Measurements from ENCODE around the gene FAM222B.
A peak's percentile ranks its signal among the peaks of the same experiment; 100 is the strongest.

Gene FAM222B

GRCh38 chr17:28763137-28763799 is 79.3 kb downstream of the FAM222B start:
- DNase-seq = no peak

GRCh38 chr17:28760601-28761562 is 81.7 kb downstream of the FAM222B start:
- peak; percentile 62 for DNase-seq

- DNase-seq = no peak
Observed at GRCh38 chr17:28759256-28759865, 83.2 kb downstream of the FAM222B start.

GRCh38 chr17:28758411-28759121 is 84.0 kb downstream of the FAM222B start:
- DNase-seq = no peak

GRCh38 chr17:28756049-28756804 is 86.4 kb downstream of the FAM222B start:
- DNase-seq = no peak

- no peak for DNase-seq
Observed at GRCh38 chr17:28755486-28755885, 87.1 kb downstream of the FAM222B start.

GRCh38 chr17:28751600-28752366 is 90.8 kb downstream of the FAM222B start:
- no peak for DNase-seq

- DNase-seq = peak; percentile 87
Observed at GRCh38 chr17:28750178-28751047, 92.2 kb downstream of the FAM222B start.

GRCh38 chr17:28749516-28750177 is 92.9 kb downstream of the FAM222B start:
- no peak for DNase-seq

GRCh38 chr17:28748852-28749515 is 93.6 kb downstream of the FAM222B start:
- no peak for DNase-seq

GRCh38 chr17:28747801-28748750 is 94.5 kb downstream of the FAM222B start:
- DNase-seq = no peak

GRCh38 chr17:28747051-28747691 is 95.4 kb downstream of the FAM222B start:
- peak; percentile 39 for DNase-seq

GRCh38 chr17:28746611-28747050 is 96.0 kb downstream of the FAM222B start:
- DNase-seq = peak; percentile 64

GRCh38 chr17:28745786-28746411 is 96.7 kb downstream of the FAM222B start:
- DNase-seq = no peak

- peak; percentile 28 for DNase-seq
Observed at GRCh38 chr17:28744972-28745785, 97.4 kb downstream of the FAM222B start.
